Kidney capillary endothelial cell (primary cell): ENCODE data around the gene TMEM91.
A peak's percentile ranks its signal among the peaks of the same experiment; 100 is the strongest.
"Not testable (repeated sequence)": the region's sequence is repeated elsewhere in the genome, so short reads cannot be mapped to it uniquely, and the experiment has no call there.

Experiments used
- DNase-seq: peaks from one replicate; pipeline ENCODE4 v3.0.0-alpha.2; 2018; ENCODE audit warnings: low spot score

Gene TMEM91

DNA sequence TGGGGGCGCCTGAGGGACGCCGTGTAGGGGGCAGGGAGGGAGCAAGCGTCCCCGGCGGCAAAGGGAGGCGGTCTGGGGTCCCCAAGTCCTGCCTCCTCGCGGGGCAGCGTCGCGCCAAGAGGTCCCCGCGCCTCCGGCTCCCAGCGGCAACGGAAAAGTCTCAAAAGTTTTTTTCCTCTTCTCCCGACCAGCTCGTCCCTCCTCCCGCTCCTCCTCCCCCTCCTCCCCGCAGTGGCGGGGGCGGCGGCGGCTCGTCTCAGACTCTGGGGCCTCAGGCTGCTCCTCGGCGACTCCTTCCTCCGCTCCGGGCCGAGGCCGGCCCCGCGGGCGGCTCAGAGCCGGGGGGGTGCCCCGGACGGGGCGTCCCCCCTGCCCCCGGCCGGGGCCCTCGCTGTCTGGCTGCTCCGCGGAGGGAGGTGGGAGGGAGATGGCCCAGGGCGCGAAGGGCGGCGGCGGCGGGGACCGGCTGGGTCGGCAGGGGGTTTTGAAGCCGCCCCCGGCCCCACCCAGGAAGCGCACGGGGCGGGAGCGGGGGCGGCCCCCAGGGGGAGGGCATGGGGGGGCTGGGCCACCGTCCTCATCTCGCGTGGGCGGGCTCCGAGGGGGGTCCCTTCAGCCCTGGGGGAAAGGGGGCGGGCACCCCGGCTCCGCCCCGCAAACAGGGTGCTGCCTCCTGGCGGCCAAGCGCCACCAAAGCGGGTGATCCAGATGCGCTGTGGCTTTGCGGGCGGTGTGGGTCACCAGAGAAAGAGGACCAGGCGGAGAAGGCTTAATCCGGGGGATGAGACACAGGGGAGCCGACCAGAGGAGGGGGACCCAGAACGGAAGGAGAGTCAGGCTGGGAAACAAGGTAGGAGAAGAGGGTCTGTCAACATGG lies 22.6 kb upstream of the TMEM91 start, which contains the start of gene TGFB1:
Gene TGFB1, minus strand, starts transcription at position 457 of the 877 bp plus-strand sequence. CDS start 878 bp downstream, outside the sequence.
- DNase-seq, result peak; percentile 78

DNA sequence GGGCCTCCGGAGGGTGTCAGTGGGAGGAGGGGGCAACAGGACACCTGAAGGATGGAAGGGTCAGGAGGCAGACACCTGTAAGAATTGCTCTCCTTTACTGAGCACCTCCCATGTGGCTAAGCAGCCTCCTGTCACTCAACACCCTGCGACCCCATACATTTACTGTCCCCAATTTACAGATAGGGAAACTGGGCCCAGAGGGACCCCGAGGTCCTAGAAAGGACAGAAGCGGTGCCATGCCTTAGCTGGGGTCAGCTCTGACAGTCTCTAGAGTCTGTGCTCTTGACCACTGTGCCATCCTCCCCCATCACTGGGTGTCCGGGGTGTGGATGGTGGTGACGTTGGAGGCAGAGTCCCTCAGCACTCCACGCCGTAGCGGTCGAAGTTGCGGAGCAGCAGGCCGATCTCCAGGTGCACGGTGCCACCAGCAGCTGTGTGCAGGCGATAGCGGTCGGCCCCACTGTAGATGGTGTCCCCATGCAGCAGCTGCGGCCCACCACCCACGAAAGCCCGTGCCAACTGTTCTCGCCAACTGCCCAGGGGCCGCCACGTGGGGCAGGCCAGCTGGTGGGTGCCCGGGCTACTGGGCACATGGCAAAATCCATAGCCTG lies 21.9 kb upstream of the TMEM91 start:
- DNase-seq, result no peak

DNA sequence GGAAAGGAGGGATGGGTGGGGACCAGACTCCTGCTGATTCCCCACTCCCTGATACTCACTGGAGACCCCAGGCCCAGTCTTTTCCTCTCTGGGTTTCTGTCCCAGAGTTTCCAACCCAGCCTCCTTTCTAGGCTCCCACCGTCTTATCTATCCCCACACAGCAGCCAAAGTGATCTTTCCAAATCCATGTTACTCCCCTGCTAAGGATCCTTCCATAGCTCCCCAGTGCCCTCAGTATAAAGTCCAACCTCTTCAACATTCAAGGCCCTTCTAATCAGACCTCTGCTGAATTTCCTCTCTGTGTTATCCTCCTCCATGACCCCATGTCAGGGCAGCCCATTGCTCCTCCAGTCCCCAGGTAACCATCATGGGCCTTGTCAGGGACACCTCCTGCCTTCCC lies 21.3 kb upstream of the TMEM91 start:
- no peak for DNase-seq

DNA sequence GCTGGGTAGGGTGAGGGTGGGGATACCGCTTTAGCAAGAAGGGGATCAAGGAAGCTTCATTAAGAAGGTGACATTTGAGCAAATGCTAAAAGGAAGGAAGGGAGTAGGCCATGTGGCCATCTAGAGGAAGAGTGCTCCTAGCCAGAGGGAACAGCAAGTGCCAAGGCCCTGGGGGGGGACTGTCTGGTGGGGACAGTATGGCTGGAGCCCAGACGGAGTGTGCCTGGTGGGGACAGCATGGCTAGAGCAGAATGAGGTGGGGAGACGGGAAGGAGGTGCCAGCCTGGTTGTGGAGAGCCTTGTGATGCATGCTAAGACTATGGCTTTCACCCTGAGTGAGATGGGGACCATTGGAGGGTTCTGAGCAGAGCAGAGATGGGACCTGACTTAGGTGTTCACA lies 20.5 kb upstream of the TMEM91 start:
- DNase-seq, result no peak

DNA sequence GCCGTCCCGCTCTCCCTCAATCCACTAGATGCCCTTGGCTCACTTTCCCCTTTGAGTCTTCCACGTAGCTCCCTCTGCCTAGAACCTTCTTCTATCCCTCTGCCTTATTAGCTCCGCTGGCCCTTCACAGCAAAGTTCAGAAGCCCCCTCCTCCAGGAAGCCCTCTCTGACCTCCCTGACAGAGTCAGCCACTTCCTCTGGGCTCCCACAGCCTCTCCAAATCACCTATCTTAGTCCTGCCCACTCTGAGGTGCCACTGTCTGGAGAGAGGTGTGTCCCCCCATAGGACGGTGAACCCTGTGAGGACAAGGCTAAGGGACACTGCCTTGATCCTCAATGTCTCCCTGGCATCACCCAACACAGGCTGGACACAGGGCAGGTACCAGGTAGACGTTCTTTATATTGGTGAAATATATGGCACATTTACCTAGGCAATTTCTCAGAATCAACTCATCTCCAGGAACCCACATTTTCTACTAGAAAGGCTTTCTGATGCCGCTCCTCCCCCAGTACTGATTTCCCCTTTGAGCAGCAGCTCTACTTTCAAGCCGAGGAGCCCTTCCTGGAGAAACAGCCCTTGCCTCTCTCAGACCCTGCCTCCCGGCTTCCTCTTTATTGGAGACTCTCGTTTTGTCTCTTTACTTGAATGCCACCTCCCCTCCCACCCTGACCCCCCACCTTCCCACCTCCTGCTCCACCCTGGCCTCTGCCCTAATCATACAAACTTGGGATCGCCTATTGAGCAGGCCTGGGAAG lies 19.2 kb upstream of the TMEM91 start:
- no peak for DNase-seq

DNA sequence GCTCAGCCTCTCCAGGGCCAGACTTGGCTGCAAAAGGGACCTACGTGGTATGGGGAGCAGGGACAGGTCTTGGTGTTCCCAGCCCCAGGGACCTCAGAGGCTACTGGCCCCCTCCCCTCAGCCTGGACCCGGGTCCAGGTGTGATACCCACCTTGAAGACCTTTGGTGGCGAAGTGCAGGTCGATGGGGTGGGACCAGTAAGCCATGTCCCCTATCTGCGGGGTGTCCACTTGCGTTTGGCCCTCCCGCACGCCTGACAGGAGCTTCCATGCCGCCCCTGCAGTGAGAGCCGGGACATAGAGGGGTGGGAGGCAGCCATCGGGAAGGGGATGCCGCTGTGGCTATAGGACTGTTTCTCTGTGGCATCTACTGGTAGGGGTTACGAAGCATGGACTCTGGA lies 18.6 kb upstream of the TMEM91 start:
- DNase-seq, result no peak

DNA sequence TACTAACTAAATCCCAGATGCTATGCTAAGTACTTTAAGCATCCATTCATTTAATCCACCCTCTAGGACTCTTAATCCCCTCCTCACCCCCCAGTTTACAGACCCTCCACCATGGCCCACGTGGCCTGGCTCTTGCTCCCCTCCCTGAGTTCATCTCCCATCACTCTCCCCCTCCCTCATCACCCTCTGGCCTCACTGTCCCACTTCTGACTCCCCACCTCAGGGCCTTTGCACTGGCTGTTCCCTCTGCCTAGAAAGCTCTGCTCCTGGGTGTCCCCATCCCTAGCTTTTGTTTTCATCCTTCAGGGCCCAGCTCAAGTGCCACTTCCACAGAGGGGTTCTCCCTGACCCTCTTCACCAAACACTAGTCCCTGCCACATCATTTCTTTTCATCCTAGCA lies 16.6 kb upstream of the TMEM91 start:
- DNase-seq, result no peak

DNA sequence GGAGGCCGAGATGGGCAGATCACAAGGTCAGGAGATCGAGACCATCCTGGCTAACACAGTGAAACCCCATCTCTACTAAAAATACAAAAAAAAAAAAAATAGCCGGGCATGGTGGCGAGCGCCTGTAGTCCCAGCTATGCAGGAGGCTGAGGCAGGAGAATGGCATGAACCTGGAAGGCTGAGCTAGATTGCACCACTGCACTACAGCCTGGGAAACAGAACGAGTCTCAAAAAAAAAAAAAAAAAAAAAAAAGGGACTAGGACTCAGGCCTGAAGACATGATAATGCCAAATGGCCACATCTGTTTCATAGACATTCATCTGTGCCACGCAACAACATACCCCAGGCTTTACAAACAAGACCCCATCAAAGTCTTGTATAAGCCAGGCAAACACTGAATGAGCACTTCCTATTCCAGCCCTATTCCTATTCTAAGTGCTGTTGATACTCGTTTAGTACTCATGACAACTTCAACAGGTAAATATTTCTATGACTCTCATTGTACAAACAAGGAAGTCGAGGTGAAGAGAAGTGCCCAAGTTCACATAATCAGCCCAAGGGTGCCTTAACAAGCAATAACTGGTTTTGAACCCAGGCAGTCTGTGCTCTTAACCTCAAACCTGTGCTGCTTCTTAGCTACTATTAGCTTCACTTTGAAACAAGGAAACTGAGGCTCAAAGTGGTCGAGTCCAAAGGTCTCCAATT lies 14.0 kb upstream of the TMEM91 start:
- no peak for DNase-seq

DNA sequence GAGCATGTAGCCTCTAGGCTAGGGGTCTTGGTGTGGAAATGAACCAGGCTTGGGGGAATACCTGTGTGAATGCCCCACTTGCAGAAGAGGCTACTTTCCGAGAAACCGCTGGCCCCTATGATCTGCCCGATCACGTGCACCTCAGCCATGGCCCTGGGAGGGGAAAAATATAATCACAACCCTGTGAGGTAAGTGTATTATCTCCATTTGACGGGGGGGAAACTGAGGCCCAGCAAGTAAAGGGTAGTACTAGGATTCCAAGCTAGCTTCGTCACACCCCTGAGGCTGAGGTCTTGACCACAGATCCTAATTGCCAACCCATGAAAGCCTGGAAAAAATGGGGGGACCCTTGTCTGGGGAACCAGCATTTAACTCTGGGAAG lies 13.0 kb upstream of the TMEM91 start:
- DNase-seq, result no peak

DNA sequence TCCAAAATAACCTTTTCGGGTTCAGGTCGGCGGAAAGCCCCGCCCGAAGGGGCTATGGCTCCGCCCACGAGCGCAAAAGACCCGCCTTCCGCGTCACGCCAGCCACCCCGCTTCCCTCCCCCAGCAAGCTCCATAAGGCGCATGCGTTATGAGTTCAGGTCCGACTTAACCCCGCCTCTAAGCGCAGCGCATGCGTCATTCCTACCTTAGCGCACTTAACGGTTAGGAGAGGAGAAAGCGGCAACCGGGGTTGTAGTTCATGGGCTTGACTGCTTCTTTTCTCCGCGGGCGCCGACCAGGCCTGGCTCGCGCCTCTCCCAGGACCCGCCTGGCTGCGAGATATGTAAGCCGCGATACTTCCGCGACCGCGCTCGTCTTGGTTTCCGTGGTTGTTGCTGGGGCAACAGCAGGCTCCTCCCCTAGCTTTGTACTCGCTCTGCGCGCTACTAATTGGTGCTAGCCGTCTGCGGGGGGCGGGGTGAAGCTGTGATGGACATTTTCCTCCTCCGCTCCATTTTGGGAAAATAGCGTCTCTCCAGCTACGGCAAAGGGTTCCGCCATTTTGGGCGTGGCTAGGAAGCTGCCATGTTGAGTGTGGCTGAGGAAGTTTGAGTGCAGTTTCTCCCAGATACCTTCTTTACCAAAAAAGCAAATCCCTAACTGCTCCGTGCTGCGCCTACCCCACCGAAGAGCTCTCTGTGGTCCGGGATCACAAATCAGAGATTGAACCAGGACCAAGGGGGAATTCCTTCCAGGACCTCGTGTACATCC lies 12.4 kb upstream of the TMEM91 start, which contains the start of gene B9D2:
Gene B9D2, minus strand, starts transcription at position 397 of the 771 bp plus-strand sequence. CDS start 630 bp downstream, outside the sequence.
- DNase-seq, result peak; percentile 98

DNA sequence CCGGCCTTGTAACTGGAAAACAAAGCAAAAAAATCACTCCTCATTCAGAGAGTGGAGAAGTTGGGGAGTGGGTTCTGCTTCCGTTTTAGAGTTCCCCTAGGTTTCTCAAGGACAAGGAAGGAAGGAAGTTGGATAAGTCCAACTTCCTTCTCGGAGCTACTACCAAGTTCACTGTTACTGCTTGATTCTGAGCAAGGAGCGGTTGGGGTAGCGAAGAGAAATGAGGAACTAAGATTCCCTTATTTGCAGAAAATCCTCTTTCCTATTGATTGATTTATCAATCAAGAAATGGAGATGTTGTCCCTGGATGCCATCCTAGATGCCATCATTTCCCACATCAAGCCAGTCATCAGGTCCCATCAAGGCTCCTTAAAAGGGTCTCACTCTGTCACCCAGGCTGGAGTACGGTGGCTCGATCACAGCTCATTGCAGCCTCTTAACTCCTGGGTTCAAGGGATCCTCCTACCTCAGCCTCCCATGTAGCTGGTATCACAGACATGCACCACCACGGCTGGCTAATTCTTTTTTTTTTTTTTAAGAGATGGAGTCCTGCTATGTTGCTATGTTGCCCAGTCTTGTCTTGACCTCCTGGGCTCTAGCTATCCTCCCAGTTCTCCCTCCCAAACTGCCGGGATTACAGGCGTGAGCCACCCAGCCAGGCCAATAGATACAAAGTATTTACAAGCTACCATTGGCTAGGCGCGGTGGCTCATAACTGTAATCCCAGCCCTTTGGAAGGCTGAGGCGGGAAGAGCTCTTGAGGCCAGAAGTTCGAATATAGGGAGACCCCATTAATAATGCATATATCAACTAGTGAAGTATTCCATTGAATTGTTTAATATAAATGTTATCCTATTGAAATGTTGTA lies 11.6 kb upstream of the TMEM91 start:
- DNase-seq, result no peak

DNA sequence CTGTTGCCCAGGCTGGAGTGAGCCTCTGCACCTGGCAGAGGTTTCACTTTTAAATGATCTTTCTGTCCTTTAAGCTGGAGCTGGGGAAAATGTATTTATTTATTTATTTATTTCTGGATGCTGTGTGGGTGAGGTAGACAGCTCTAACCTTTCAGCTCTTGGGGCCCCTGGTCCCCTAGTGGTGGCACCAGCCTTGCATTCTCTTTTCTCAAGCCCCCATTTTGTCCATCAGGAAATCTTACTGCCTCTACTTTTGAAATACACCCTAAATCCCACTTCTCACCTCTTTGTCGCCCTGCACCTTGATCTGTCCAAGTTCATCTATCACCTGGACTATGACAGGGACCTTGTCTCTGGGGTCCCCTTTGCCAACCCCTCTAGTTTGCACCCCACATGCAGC lies 10.2 kb upstream of the TMEM91 start:
- no peak for DNase-seq

DNA sequence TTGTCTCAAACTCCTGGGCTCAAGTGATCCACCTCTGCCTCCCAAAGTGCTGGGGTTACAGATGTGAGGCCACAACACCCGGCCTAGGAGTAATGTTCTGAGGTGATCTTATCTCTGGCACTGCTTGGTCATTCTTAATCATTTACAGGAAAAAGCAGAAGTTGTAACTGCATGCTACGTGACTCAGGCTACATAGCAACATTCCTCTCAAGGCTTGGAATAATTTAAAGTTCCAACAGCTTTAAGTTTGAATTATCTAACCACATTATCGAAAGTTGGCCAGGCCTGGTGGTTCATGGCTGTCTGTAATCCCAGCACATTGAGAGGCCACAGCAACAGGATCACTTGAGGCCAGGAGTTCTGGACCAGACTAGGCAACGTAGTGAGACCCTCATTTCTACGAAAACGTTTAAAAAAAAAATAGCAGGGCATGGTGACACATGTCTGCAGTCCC lies 8.5 kb upstream of the TMEM91 start:
- DNase-seq, result peak; percentile 69

DNA sequence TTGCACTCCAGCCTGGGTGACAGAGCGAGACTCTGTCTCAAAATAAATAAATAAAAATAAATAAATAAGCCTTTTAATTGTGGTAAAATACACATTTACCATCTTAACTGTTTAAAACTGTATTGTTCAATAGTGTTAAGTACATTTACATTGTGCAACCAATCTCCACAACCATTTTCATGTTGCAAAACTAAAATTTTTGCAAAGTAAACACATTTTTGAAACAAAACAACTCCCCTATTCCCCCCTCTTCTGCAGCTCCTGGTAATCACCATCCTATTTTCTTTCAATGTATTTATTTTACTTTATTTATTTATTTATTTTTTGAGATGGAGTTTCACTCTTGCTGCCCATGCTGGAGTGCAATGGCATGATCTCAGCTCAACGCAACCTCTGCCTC lies 6.6 kb upstream of the TMEM91 start:
- DNase-seq, result no peak

DNA sequence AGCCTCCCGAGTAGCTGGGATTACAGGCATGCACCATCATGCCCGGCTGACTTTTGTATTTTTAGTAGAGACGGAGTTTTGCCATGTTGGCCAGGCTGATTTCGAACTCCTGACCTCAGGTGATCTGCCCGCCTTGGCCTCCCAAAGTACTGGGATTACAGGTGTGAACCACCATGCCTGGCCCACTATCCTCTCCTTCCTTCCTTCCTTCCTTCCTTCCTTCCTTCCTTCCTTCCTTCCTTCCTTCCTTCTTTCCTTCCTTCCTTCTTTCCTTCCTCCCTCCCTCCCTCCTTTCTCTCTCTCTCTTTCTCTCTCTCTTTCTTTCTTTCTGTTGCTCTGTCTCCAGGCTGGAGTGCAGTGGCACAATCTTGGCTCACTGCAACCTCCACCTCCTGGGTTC lies 5.2 kb upstream of the TMEM91 start:
- DNase-seq, result not testable (repeated sequence)

DNA sequence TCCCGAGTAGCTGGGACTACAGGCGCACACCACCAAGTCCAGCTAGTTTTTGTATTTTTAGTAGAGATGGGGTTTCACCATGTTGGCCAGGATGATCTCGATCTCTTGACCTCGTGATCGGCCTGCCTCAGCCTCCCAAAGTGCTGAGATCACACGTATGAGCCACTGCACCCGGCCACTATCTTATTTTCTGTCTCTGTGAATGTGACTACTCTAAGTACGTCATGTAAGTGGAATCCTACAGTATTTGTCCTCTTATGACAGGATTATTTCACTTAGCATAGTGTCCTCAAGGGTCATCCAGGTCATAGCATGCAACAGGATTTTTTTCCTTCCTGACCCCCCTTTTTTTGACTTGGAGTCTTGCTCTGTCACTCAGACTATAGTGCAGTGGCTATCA lies 4.8 kb upstream of the TMEM91 start:
- DNase-seq, result no peak

DNA sequence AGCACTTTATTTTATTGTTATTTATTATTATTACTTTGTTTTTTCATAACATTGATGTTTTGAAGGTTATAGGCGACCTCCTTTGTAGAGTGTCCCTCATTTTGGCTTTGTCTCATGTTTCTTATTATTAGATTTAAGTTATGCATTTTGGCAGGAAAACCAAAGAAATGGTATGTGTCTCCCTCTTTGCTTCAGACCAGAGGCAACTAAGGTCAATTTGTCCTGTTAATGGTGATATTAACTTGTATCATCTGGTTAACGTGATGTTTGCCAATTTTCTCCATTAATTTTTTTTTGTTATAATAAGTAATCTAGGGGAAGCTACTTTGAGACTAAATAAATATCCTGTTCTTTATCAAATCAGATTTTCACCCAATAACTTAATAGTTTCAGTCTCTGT lies 3.8 kb upstream of the TMEM91 start:
- no peak for DNase-seq

DNA sequence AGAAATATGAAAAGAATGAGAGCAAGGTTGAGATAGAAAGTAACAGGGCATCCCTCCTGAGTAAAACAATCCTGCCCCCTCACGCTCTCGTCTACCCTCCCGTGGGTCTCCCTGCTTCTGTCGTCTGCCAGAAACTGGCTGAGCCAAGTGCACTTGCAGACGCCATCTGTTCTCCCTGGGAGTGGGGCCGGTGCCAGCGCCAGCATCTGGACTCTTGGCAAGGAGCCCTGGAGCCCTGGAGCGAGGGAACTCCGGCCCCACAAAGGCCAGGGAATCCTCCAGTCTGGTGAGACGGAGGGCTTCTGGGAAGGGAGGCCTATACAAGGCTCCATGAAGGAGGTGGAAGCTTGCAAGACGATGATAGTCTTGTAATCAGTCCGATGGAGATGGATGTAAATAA lies 2.3 kb upstream of the TMEM91 start:
- DNase-seq, result no peak

DNA sequence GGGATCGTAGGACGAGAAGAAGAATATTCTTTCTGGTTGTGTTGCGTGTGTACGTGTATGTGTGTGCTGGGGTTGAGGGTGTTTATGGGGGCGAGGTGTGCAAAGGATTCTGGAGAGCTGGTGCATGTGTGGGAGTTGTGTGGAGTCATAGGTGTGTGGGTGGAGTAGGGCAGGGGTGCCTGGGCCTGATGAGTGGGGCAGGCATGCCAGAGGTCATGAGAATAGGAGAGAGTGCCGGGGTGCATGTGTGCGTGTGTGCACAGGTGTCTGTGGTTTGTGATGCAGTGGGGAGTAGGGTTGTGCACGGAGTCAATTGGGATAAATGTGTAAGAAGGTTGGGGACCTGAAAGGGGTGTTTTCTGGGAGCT lies 649 bp downstream of the TMEM91 start:
- no peak for DNase-seq

DNA sequence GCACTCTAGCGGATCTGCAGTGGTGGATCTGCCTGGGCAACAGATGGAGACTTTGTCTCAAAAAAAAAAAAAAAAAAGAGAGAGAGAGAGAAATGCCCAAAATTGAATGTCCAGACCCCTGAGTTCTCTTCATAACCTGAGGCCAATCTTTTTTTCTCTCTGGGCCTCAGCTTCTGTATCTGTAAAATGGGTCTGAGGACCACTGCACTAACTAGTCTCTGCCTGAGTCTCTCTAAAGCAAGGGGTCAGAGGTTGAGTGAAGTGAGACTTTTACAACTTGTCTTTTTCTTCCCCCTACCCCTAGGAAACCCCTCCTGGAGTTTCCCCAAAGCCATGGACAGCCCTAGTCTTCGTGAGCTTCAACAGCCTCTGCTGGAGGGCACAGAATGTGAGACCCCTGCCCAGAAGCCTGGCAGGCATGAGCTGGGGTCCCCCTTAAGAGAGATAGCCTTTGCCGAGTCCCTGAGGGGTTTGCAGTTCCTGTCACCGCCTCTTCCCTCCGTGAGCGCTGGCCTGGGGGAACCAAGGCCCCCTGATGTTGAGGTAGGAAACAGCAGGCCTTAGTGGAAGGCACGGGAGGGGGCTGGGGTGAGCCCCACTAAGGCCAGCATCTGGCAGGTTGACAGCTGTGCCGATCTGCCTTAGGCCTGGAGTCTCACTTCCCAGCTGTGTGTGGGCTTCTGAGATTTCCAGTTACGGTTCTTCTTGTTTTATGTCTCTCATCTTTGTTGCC lies 1.8 kb downstream of the TMEM91 start:
- no peak for DNase-seq
